Kidney (tissue), 14 donors: Measurements from ENCODE around the gene SLC23A2. TPM values are rescaled to one million over a fixed set of nuclear protein-coding genes. Genes with fewer than 3 reads are reported as not detected.

Experiments used
- DNase-seq, 5 donors: peaks; one replicate each; pipeline ENCODE4 v3.0.0-alpha.2; 2013 to 2020
- FAIRE-seq: peaks from 2 replicates; lab custom pipeline; 2012; peaks lifted over from hg19 to GRCh38; lab: Jason Lieb, UNC
- H3K27ac ChIP-seq, 2 donors: one replicate each; pipeline ENCODE4 v1.7.0; 2013; ENCODE audit warnings: low read depth in 2 of 2, low read length in 2 of 2, inconsistent platforms in 1 of 2
- H3K27me3 ChIP-seq: one replicate; pipeline ENCODE4 v1.7.1; 2013; ENCODE audit warnings: low read length, inconsistent platforms; ENCODE audit not compliant: control insufficient read depth, insufficient read depth
- H3K36me3 ChIP-seq, 3 donors: one replicate each; pipeline versions ENCODE4 v1.7.0 to v1.7.1; 2013; ENCODE audit warnings: low read length in 3 of 3, control low read depth in 1 of 3, inconsistent platforms in 1 of 3; ENCODE audit not compliant: insufficient read depth in 3 of 3, control insufficient read depth in 2 of 3
- H3K4me1 ChIP-seq, 3 donors: one replicate each; pipeline versions ENCODE4 v1.7.0 to v1.7.1; 2013; ENCODE audit warnings: low read length in 3 of 3, inconsistent platforms in 1 of 3, low read depth in 1 of 3; ENCODE audit not compliant: control insufficient read depth in 2 of 3, insufficient read depth in 2 of 3
- H3K4me3 ChIP-seq, 3 donors: one replicate each; pipeline versions ENCODE4 v1.7.0 to v1.8.1; 2013; ENCODE audit warnings: low read length in 3 of 3, control low read depth in 1 of 3, inconsistent platforms in 1 of 3
- H3K9ac ChIP-seq, 3 donors: one replicate each; pipeline versions ENCODE4 v1.7.0 to v1.7.1; 2013; ENCODE audit warnings: low read length in 3 of 3, control low read depth in 1 of 3, inconsistent platforms in 1 of 3
- H3K9me3 ChIP-seq, 3 donors: one replicate each; pipeline versions ENCODE4 v1.7.0 to v1.7.1; 2013; ENCODE audit warnings: low read length in 3 of 3, control low read depth in 1 of 3, inconsistent platforms in 1 of 3; ENCODE audit not compliant: control insufficient read depth in 2 of 3, insufficient read depth in 1 of 3
- intact Hi-C: fragments of 100-400 bp; cut with DNase I; formaldehyde crosslinking; loops from one replicate; pipeline ENCODE4 v1.11.1; 2022
- polyA plus RNA-seq: library from polyadenylated mRNA; stranded (reverse); fragments of 350-450 nt; fragmentation: Illumina TruSeq; extraction: RNeasy Lipid Tissue Mini Kit (QIAGEN cat#74804); gene quantifications from one replicate; pipeline ENCODE4 v1.2.3, GENCODE V29; 2014; ENCODE audit warnings: low read depth, low replicate concordance; ENCODE audit not compliant: insufficient read depth
- total RNA-seq: library from RNA; stranded (reverse); fragmentation: NEBNext Ultra II Directional; extraction: Animal tissue kit (Norgen Biotek cat#: 25700); gene quantifications from one replicate; pipeline ENCODE4 v1.2.1, GENCODE V29; 2021
- TF ChIP-seq, protein P1 (sequence below): IDR thresholded peaks from 3 replicates; pipeline ENCODE4 v1.5.1; 2012; ENCODE audit warnings: mild to moderate bottlenecking, moderate library complexity, borderline replicate concordance; ENCODE audit not compliant: insufficient read depth; ENCODE audit errors: extremely low read depth
- donor health status: control.
- donor health status: control.
- donor health status: control.
- donor health status: control.
- donor health status: control.
- donor health status: DM: yes; HTN: yes; CAD: no.
- donor health status: Normal renal cell carcinoma (clear cell type).

The SLC23A2 gene
- total and polyA plus RNA-seq, 2 donors from 2014 or later, result 4.8 to 20.5 TPM

DNA sequence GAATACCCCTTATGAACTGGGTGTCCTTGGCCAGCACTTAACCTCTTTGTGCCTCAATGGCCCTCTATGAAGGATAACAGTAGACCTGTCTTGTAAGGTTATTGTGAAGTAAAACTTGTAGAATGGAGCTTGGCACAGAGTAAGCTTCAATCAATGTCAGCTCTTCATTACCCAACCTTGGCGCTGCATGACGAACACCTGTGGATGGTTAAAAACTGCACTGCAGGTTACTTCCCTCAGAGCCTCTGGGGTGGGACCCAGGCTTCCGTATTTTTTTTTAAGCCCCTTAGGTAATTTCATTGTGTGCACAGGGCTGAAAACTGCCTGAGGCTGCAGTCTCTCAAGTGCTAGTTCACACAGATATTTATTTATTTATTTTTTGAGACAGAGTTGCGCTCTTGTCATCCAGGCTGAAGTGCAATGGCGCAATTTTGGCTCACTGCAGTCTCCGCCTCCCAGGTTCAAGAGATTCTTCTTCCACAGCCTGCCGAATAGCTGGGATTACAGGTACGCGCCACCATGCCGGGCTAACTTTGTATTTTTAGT is 42.8 kb upstream of the SLC23A2 start:
- Histone ChIP-seq H3K4me1 (no peaks in the 10 kb centered on the region), H3K9ac (no peak overlapping the region), H3K9me3 (no peaks in the 10 kb centered on the region), H3K27me3 (no peaks in the 10 kb centered on the region), H3K36me3 (no peaks in the 10 kb centered on the region), H3K4me3 (no peak overlapping the region), H3K27ac (no peak overlapping the region)
- DNase-seq (no peak), FAIRE-seq (no peak)
- intact Hi-C loops, result no loop called here
- TF ChIP-seq, protein P1, sequence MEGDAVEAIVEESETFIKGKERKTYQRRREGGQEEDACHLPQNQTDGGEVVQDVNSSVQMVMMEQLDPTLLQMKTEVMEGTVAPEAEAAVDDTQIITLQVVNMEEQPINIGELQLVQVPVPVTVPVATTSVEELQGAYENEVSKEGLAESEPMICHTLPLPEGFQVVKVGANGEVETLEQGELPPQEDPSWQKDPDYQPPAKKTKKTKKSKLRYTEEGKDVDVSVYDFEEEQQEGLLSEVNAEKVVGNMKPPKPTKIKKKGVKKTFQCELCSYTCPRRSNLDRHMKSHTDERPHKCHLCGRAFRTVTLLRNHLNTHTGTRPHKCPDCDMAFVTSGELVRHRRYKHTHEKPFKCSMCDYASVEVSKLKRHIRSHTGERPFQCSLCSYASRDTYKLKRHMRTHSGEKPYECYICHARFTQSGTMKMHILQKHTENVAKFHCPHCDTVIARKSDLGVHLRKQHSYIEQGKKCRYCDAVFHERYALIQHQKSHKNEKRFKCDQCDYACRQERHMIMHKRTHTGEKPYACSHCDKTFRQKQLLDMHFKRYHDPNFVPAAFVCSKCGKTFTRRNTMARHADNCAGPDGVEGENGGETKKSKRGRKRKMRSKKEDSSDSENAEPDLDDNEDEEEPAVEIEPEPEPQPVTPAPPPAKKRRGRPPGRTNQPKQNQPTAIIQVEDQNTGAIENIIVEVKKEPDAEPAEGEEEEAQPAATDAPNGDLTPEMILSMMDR, result no peak

DNA sequence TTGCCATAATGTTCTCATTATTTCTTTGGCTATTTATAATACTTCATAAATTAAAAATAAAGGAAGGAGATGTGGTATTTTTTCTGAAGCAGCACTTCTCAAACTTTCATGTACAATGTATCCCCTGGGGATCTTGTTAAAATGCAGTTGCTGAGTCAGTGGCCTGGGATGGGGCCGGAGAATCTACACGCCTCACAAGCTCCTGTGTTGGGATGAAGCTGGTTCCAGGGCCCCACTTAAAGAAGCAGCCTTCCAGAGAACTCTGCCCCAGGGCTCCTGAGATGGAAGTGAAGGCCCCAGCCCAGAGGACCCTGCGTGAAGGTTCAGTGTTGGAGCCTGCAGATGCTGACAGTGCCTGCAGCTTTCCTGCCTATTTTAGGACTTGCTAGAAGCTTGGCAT is 40.1 kb upstream of the SLC23A2 start:
- Histone ChIP-seq H3K36me3 (no peaks in the 10 kb centered on the region), H3K4me1 (no peaks in the 10 kb centered on the region), H3K27me3 (no peaks in the 10 kb centered on the region), H3K9me3 (no peaks in the 10 kb centered on the region), H3K4me3 (no peak overlapping the region), H3K9ac (no peak overlapping the region), H3K27ac (no peak overlapping the region)
- FAIRE-seq, result no peak
- intact Hi-C loops, result no loop called here
- DNase-seq, result peak in 1 of 5 donors; percentile 59
- TF ChIP-seq, protein P1, result no peak

DNA sequence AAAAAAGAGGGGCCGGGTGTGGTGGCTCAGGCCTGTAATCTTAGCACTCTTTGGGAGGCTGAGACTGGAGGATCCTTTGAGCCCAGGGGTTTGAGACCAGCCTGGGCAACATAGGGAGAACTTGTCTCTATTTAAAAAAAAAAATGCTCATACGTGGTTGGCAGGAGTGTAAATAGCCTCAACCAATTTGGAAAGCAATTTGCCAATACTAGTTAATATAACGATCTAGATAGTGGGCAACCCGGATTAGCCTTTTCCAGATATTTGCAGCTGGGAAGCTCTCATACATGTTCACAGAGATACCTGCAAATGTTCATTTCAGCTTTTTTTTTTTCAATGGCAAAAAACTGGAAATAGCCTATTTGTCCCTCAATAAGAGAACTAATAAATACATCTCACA is 39.0 kb upstream of the SLC23A2 start:
- no peak for DNase-seq
- TF ChIP-seq, protein P1, result no peak
- no peaks in the 10 kb centered on the region for H3K27me3 ChIP-seq
- no peaks in the 10 kb centered on the region for H3K4me1 ChIP-seq
- H3K4me3 ChIP-seq, result no peak overlapping the region
- H3K9ac ChIP-seq, result no peak overlapping the region
- H3K9me3 ChIP-seq, result no peaks in the 10 kb centered on the region
- intact Hi-C loops, result no loop called here
- no peak for FAIRE-seq
- no peaks in the 10 kb centered on the region for H3K36me3 ChIP-seq
- H3K27ac ChIP-seq, result no peak overlapping the region

DNA sequence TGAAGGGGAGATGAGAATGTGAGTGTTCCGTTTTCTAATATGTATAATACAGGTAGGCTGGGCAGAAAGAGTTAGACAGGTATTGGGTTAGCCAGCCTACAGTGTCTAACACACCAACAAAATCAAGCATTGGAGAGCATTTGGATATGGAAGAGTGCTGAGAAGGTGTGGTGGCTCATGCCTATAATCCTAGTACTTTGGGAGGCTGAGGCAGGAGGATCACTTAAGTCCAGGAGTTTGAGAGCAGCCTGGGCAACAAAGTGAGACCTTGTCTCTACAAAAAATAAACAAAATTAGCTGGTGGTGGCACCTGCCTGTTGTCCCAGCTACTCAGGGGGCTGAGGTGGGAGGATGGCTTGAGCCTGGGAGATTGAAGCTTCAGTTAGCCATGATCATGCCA is 38.6 kb upstream of the SLC23A2 start:
- Histone ChIP-seq H3K9ac (no peak overlapping the region), H3K36me3 (no peaks in the 10 kb centered on the region), H3K9me3 (no peaks in the 10 kb centered on the region), H3K27me3 (no peaks in the 10 kb centered on the region), H3K27ac (no peak overlapping the region), H3K4me1 (no peaks in the 10 kb centered on the region), H3K4me3 (no peak overlapping the region)
- FAIRE-seq (no peak), DNase-seq (no peak)
- intact Hi-C loops, result no loop called here
- TF ChIP-seq, protein P1, result no peak
